RWPE2 (cell line): Measurements from ENCODE around the gene CBFA2T2.

Source experiments
- ATAC-seq: fragments of 200-7000 bp; cut with Tn5 transposase; 3 replicates; pipeline ENCODE4 v1.9.1; 2021; ENCODE audit warnings: low read depth
- DNase-seq: peaks from one replicate; pipeline ENCODE4 v3.0.0-alpha.2; 2020; ENCODE audit warnings: low spot score
- H3K27ac ChIP-seq: fragments of 450-650 bp; 2 replicates; pipeline ENCODE4 v1.5.1; 2017; ENCODE audit warnings: mild to moderate bottlenecking; ENCODE audit not compliant: poor library complexity, severe bottlenecking
- H3K27me3 ChIP-seq: fragments of 250-450 bp; sonication (Bioruptor Pico); 2 replicates; pipeline ENCODE4 v1.5.1; 2021; ENCODE audit warnings: mild to moderate bottlenecking, moderate library complexity; ENCODE audit not compliant: insufficient read depth, poor library complexity, severe bottlenecking
- H3K36me3 ChIP-seq: fragments of 250-450 bp; sonication (Bioruptor Pico); 2 replicates; pipeline ENCODE4 v1.5.1; 2020; ENCODE audit warnings: low read depth, mild to moderate bottlenecking, moderate library complexity
- H3K4me1 ChIP-seq: fragments of 250-450 bp; sonication (Bioruptor Pico); 2 replicates; pipeline ENCODE4 v1.5.1; 2021; ENCODE audit warnings: mild to moderate bottlenecking, moderate library complexity; ENCODE audit not compliant: insufficient read depth, poor library complexity, severe bottlenecking
- H3K4me3 ChIP-seq: fragments of 250-450 bp; sonication (Bioruptor Pico); 2 replicates; pipeline ENCODE4 v1.5.1; 2021; ENCODE audit warnings: mild to moderate bottlenecking, moderate library complexity; ENCODE audit not compliant: severe bottlenecking
- H3K9me3 ChIP-seq: fragments of 250-450 bp; sonication (Bioruptor Pico); 2 replicates; pipeline ENCODE4 v1.5.1; 2021; ENCODE audit warnings: mild to moderate bottlenecking, moderate library complexity; ENCODE audit not compliant: severe bottlenecking
- CTCF ChIP-seq: fragments of 450-650 bp; IDR thresholded peaks from one replicate; pipeline ENCODE4 v1.5.1; 2017; ENCODE audit warnings: mild to moderate bottlenecking, moderate library complexity; ENCODE audit not compliant: poor library complexity, severe bottlenecking

CBFA2T2 gene

DNA sequence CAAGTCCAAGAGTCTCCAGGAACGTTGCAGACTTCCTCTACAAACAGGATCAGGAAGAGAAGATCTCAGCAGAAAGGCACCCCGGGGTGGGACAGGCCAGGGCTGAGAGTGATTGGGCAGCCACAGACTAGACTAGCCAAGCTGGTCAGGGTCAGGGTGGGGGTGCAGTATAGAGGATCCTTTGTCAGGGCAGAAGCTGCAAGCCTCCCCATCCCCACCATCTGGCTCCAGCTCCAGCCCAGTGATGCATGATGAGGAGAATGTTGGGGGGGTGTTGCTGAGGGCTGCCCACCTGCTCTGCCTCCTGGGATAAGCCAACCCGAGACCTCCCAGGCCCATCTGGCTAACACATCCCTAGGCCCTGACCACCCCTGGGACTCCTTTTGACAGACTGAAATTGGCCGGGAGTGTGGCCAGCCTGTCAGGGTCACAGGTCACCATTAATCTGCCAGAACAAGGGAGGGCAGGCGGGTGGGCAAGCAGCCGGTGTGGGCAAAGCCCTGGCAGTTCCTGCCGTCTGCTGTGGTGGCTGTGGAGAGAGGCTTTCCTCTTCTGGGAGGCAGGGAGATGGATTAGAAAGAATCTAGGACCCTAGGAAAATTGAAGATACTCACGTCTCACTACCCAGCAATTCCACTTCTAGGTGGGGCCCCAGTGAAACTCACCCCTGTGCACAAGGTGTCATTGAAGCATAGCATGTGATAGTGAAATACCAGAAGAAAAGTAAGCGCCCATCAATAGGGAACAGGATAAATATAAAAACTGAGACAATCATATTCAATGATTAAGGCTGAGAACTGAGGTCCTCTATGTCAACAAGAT, 24.2 kb upstream of the CBFA2T2 start:
- H3K9me3 ChIP-seq, result no peaks in the 10 kb centered on the region
- no peak for TF ChIP-seq CTCF
- H3K36me3 ChIP-seq, result no peaks in the 10 kb centered on the region
- peak; percentile 13; the same call in 1 of the 3 replicates for ATAC-seq
- no peaks in the 10 kb centered on the region for H3K4me1 ChIP-seq
- DNase-seq, result no peak
- H3K27ac ChIP-seq, result no peak overlapping the region
- no peaks in the 10 kb centered on the region for H3K27me3 ChIP-seq
- H3K4me3 ChIP-seq, result no peak overlapping the region

DNA sequence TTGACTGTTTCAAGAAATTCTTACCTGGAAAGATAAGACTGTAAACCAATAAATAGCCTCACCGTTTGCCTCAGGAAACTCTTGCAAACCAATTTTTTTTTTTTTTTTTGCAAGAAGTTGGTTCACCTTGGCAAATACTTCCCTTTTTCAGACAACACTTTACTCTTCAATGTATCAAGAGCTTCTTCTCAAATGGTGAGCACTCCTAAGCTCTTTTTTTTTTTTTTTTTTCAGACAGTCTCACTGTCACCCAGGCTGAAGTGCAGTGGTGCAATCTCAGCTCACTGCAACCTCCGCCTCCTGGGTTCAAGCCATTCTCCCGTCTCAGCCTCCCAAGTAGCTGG, 23.6 kb upstream of the CBFA2T2 start:
- no peak for DNase-seq
- TF ChIP-seq CTCF, result no peak
- H3K27me3 ChIP-seq, result no peaks in the 10 kb centered on the region
- ATAC-seq, result no peak
- no peaks in the 10 kb centered on the region for H3K4me1 ChIP-seq
- H3K27ac ChIP-seq, result no peak overlapping the region
- H3K4me3 ChIP-seq, result no peak overlapping the region
- no peaks in the 10 kb centered on the region for H3K36me3 ChIP-seq
- H3K9me3 ChIP-seq, result no peaks in the 10 kb centered on the region

- no peak for DNase-seq
- no peak for TF ChIP-seq CTCF
- Histone ChIP-seq H3K27me3 (no peaks in the 10 kb centered on the region), H3K27ac (no peak overlapping the region), H3K4me3 (no peak overlapping the region), H3K9me3 (no peaks in the 10 kb centered on the region), H3K36me3 (no peaks in the 10 kb centered on the region), H3K4me1 (no peaks in the 10 kb centered on the region)
- ATAC-seq, result no peak
Observed at GRCh38 chr20:33470457-33470856, 19.4 kb upstream of the CBFA2T2 start.

DNA sequence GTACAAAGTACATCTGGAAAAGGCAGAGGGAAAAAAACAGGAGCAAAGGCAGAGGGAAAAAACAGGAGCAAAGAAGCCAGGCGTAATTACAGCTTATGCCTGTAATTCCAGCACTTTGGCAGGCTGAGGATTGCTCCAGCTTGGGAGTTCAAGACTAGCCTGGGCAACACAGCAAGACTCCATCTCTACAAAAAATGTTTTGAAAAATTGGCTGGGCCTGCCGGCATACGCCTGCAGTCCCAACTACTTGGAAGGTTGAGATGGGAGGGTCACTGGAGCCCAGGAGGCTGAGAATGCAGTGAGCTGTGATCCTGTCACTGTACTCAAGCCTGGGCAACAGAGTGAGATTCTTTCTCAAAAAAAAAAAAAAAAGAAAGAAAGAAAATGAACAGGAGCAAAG, 19.0 kb upstream of the CBFA2T2 start:
- no peak overlapping the region for H3K27ac ChIP-seq
- H3K27me3 ChIP-seq, result no peaks in the 10 kb centered on the region
- no peaks in the 10 kb centered on the region for H3K9me3 ChIP-seq
- no peak for DNase-seq
- H3K4me1 ChIP-seq, result no peaks in the 10 kb centered on the region
- TF ChIP-seq CTCF, result no peak
- no peak overlapping the region for H3K4me3 ChIP-seq
- no peak for ATAC-seq
- H3K36me3 ChIP-seq, result no peaks in the 10 kb centered on the region

DNA sequence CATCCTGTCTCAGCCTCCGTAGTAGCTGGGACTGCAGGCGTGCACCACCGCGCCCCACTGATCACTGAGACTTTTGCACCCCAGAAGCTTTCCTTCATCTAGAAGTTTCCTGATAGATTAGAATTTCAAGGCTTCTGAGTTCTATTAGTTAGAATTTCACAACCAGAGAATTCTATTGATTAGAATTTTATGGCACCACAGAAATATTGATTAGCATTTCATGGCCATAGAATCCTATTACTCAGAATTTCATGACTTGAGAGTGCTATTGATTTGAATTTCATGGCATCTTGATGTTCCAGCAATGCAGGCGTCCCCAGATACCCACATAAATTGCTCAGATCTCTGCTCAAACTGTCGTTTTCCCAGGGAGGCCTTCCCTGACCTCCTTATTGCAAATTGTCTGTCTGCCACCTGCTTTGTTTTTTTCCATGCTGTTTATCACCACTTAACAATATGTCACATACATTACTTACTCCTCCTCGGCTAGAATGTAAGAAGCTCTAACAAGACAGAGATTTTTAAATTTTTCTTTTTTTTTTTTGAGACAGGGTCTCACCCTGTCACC, 16.9 kb upstream of the CBFA2T2 start:
- H3K4me3 ChIP-seq, result no peak overlapping the region
- H3K36me3 ChIP-seq, result no peaks in the 10 kb centered on the region
- no peak overlapping the region for H3K27ac ChIP-seq
- ATAC-seq, result no peak
- H3K4me1 ChIP-seq, result no peaks in the 10 kb centered on the region
- no peak for DNase-seq
- TF ChIP-seq CTCF, result no peak
- no peaks in the 10 kb centered on the region for H3K27me3 ChIP-seq
- no peaks in the 10 kb centered on the region for H3K9me3 ChIP-seq
